T-helper 2 cell treated with Interferon-gamma antibody and Interleukin-4, amounts not matched to agents 5 μg/mL and 100 μg/mL, for 36 hours (primary cell): ENCODE results near the gene FERMT3.

Source experiments
- DNase-seq: peaks from one replicate; pipeline ENCODE4 v3.0.0; 2021; ENCODE audit warnings: low spot score
- H3K27ac Mint-ChIP-seq: one replicate; pipeline ENCODE4 v1.8.0; 2021; ENCODE audit warnings: mild to moderate bottlenecking, mixed read lengths
- H3K27me3 Mint-ChIP-seq: one replicate; pipeline ENCODE4 v1.8.0; 2021; ENCODE audit warnings: low read depth, mixed read lengths
- H3K36me3 Mint-ChIP-seq: one replicate; pipeline ENCODE4 v1.8.0; 2021; ENCODE audit warnings: low read depth, mixed read lengths
- H3K4me1 Mint-ChIP-seq: one replicate; pipeline ENCODE4 v1.8.0; 2021; ENCODE audit warnings: low read depth, mixed read lengths
- H3K4me3 Mint-ChIP-seq: one replicate; pipeline ENCODE4 v1.8.0; 2022; ENCODE audit warnings: mild to moderate bottlenecking, moderate library complexity, mixed read lengths
- H3K9me3 Mint-ChIP-seq: one replicate; pipeline ENCODE4 v1.8.0; 2021; ENCODE audit warnings: mixed read lengths

The FERMT3 gene

DNA sequence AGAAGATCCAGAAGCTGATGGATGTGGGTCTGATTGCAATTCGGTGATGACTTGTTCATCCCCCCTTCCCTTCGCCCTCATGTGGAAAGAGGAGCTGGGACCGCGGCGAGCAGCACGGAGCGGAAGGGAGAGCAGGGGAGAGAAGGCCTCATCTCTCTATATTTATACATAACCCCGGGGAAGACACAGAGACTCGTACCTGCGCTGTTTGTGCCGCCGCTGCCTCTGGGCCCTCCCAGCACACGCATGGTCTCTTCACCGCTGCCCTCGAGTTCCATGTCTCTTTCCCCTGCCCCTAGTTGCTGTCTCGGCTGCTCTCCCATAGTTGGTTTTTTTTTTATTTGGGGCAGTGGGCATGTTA, 2.5 kb upstream of the FERMT3 start:
- H3K36me3 Mint-ChIP-seq, result peaks cover 72% of the 10 kb centered on the region
- H3K9me3 Mint-ChIP-seq, result no peaks in the 10 kb centered on the region
- DNase-seq, result no peak
- peak overlapping the region; percentile 45 for H3K4me3 Mint-ChIP-seq
- no peaks in the 10 kb centered on the region for H3K27me3 Mint-ChIP-seq
- no peak overlapping the region for H3K27ac Mint-ChIP-seq
- H3K4me1 Mint-ChIP-seq, result peaks cover 25% of the 10 kb centered on the region

DNA sequence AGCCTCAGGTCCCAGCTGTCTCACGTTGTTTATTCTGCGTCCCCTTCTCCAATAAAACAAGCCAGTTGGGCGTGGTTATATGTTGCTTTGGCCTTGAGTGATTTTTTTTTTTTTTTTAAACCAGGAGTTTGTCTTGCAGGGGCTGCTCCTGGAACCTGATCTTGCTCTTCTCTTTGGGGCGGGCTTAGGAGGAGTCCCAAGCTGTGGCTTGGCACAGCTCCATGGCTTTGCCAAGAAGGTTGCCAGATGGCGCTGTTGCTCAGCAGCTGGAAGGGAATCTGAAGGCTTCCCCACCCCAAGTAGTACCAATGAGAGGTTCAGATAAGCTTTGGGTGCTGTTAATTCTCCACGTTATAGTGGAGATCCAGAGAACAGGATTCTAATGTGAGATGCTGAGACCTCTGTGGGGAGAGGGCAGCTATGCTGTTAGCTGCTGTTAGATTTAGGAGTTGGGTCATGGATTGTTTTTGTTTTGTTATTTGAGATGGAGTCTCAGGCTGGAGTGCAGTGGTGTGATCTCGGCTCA, 2.0 kb upstream of the FERMT3 start:
- peaks cover 74% of the 10 kb centered on the region for H3K36me3 Mint-ChIP-seq
- no peaks in the 10 kb centered on the region for H3K27me3 Mint-ChIP-seq
- H3K4me1 Mint-ChIP-seq, result peaks cover 25% of the 10 kb centered on the region
- H3K4me3 Mint-ChIP-seq, result peak overlapping the region; percentile 55
- peak overlapping the region; percentile 65 for H3K27ac Mint-ChIP-seq
- H3K9me3 Mint-ChIP-seq, result no peaks in the 10 kb centered on the region
- DNase-seq, result peak; percentile 64

DNA sequence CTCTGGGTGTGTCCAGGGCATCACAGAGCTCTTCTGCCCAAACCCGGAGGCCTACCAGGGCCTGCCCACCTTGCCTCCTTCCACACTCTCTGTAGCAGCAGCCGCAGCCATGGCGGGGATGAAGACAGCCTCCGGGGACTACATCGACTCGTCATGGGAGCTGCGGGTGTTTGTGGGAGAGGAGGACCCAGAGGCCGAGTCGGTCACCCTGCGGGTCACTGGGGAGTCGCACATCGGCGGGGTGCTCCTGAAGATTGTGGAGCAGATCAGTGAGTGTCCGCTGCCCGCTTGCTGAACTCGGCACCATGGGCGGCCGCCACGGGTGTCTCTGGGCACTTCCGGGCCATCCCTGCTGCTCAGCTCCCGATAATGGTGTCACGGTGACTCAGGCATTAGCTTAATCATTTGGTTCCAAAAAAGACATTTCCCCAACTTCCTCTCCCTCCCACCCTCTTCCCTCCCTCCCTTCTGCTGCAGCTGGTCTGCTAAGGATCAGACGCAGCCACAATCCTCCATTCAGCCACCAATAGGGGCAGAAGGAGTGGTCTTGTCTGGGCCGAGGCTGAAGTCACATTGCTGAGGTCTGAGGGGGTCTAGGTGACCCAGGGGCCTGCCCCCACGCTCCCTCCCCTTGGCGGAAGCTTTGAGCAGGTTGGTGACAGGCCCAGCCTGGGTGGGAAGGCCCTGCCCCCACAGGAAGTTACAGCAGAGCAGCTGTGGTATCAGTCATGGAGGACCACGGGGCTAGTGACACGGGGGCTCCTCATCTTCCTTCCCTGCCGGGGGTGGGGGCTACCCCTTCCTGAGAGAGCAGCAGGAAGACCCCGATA, 950 bp downstream of the FERMT3 start:
- Mint-ChIP-seq H3K4me1 (peaks cover 26% of the 10 kb centered on the region), H3K36me3 (peaks cover 61% of the 10 kb centered on the region)
- peak; percentile 83 for DNase-seq

DNA sequence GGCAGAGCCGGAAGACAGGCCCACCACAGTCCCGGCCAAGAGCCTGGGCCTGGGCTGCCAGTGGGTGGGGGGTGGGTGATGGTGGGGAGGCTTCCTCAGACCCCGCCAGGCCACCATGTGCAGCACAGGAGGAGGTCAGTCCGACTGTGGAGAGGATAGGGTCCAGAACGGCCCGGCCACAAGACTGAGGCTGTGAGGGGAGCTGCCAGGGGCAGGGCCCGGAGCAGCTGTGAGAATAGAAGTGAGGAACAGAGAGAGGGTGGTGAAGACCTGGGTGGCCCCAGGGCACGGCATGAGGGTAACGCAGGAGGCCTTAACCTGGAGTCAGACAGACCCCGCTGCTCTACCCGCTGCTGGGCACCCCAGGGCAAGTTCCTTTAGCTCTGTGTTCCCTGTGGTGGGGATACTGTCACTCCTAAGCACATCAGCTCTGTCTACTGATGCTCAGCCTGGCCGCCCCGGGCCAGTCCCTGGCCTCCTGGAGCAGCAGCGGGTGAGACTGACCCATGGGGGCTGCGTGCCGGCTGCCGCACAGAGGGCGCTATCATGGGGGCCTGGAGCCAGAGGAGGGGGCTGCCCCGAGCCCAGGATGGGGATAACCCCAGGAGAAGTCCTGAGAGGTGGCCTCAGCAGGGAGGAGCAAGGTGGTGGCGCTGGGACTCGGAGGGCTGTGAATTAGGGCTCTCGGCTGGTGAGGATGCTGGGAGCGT, 1.7 kb downstream of the FERMT3 start:
- Mint-ChIP-seq H3K4me3 (peak overlapping the region; percentile 89), H3K4me1 (peaks cover 27% of the 10 kb centered on the region), H3K27ac (peak overlapping the region; percentile 91), H3K9me3 (no peaks in the 10 kb centered on the region), H3K27me3 (no peaks in the 10 kb centered on the region), H3K36me3 (peaks cover 55% of the 10 kb centered on the region)
- DNase-seq, result no peak

More for the DNA sequence above, 950 bp downstream of the FERMT3 start:
- no peaks in the 10 kb centered on the region for H3K9me3 Mint-ChIP-seq
- H3K4me3 Mint-ChIP-seq, result peak overlapping the region; percentile 89
- H3K27ac Mint-ChIP-seq, result peak overlapping the region; percentile 91
- no peaks in the 10 kb centered on the region for H3K27me3 Mint-ChIP-seq

DNA sequence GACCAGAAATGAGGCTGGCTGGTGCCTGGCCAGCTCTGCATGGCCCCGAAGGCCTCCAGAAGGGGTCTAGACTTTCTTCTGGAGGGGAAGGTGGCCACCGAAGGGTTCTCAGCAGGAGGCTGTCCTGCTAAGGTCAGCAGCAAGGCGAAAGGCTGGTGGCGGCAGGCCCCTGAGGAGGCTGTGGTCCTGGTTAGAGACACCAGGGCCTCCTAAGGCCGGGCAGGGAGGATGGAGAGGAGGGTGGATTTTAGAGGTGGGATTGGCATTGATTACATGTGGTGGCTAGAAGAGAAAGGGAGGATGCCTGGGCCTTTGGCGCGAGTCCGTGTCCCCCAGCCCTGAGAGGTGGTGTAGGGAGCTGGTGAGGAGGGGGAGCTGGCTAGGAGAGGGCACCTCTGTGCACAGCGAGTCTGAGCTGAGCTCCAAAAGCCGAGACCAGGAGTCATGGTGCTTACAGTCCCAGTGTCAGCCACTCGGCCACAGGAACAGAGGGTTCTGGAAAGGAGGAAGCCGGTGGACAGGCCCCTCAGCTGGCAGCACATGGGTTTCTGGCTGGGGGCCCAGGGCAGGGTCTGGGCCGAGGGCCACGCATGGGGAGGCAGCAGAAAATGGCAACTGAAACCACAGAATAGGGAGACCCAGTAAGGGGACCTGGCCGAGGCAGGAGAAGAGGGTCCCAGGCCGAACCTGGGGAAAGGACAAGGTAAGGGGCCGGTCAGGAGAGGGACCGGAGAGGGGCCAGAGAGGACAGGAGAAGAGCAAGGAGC, 2.5 kb downstream of the FERMT3 start:
- no peak for DNase-seq
- H3K4me1 Mint-ChIP-seq, result peaks cover 23% of the 10 kb centered on the region
- H3K9me3 Mint-ChIP-seq, result no peaks in the 10 kb centered on the region
- H3K4me3 Mint-ChIP-seq, result peak overlapping the region; percentile 21
- H3K27me3 Mint-ChIP-seq, result no peaks in the 10 kb centered on the region
- peaks cover 52% of the 10 kb centered on the region for H3K36me3 Mint-ChIP-seq
- H3K27ac Mint-ChIP-seq, result peak overlapping the region; percentile 60

DNA sequence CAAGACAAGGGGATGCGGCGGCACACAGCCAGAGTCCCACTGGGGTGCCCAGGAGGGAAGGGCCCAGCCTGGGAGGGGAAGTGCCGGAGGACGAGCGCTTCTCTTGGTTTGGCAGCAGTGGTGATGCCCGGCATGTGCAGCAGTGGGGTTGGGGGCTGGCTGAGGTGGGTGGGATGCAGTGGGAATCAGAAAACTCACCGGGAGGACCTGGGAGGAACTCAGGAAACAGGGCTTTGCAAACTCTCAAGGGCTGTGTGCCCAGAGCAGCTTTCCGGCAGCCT, 3.0 kb downstream of the FERMT3 start:
- H3K4me3 Mint-ChIP-seq, result no peak overlapping the region
- H3K36me3 Mint-ChIP-seq, result peaks cover 48% of the 10 kb centered on the region
- DNase-seq, result no peak
- no peaks in the 10 kb centered on the region for H3K9me3 Mint-ChIP-seq
- H3K27ac Mint-ChIP-seq, result peak overlapping the region; percentile 60
- no peaks in the 10 kb centered on the region for H3K27me3 Mint-ChIP-seq
- peaks cover 17% of the 10 kb centered on the region for H3K4me1 Mint-ChIP-seq

DNA sequence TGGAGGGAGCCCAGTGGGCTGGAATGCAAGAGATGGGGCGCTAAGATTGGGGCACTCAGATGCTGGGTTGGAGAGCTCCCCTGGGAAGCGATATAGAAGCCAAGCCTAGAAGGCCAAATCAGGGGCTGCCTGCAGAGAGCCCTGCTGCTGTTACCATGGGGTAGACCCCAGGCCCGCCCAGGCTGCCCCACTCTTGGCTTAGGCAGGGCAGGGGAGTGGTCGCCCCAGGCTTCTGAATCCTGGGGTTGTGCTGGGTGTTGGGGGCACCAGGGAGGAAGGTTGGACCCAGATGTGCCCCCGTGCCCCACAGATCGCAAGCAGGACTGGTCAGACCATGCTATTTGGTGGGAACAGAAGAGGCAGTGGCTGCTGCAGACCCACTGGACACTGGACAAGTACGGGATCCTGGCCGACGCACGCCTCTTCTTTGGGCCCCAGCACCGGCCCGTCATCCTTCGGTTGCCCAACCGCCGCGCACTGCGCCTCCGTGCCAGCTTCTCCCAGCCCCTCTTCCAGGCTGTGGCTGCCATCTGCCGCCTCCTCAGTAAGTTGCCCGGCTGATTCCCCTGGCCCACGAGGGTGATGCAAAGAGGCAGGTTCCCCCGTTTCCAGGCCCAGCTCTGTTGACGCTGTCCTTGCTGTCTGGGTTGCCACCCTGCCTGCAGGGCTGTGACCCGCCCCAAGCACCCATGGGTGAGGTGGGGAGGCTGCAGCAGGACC, 3.9 kb downstream of the FERMT3 start:
- Mint-ChIP-seq H3K27me3 (no peaks in the 10 kb centered on the region), H3K4me1 (peaks cover 15% of the 10 kb centered on the region), H3K27ac (no peak overlapping the region), H3K4me3 (no peak overlapping the region), H3K36me3 (peaks cover 50% of the 10 kb centered on the region), H3K9me3 (no peaks in the 10 kb centered on the region)
- DNase-seq, result no peak

DNA sequence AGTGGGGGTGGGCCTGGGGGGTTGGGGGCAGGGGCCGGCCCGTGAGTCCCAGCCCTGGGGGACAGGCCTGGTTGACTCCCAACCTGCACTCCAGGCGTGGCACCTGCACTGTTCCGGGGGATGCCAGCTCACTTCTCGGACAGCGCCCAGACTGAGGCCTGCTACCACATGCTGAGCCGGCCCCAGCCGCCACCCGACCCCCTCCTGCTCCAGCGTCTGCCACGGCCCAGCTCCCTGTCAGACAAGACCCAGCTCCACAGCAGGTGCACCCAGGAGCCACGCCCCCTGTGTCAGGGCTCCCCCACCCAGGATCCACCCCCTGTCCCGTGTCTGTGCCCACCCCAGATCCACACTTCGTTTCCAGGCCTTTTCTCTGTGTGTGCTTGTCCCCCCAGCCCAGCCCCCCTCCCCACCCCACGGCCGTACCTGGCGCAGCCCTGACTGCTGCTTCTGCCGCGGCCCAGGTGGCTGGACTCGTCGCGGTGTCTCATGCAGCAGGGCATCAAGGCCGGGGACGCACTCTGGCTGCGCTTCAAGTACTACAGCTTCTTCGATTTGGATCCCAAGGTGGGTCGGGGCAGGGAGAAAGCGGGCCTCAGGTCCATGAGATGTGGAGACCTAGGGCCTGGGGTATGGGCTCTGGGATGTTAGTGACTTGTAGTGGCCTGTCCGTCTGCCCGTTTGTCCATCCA, 4.8 kb downstream of the FERMT3 start:
- Mint-ChIP-seq H3K36me3 (peaks cover 45% of the 10 kb centered on the region), H3K4me3 (peak overlapping the region; percentile 5), H3K27me3 (no peaks in the 10 kb centered on the region), H3K9me3 (no peaks in the 10 kb centered on the region), H3K27ac (no peak overlapping the region), H3K4me1 (peaks cover 9% of the 10 kb centered on the region)
- DNase-seq, result no peak

DNA sequence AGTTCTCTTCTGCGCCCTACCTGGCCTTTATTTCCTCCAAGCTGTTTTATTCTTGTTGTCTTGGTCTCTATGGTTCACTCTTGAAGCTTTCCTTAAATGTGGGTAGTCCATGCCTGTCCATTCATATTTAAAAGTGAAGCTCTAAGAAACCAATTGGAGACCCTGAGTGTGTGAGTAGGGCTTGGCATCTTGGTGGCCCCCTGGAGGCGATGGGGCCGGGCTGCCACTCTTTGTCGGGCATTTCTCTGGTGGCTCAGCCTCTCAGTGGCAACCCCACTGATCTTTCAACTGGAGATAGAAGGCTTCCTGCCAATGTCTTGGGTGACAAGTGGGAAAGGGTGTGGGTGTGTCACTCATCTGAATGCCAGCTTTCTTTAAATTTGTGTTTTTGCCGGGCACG, 10.4 kb downstream of the FERMT3 start:
- Mint-ChIP-seq H3K27me3 (no peaks in the 10 kb centered on the region), H3K4me3 (no peak overlapping the region), H3K4me1 (peaks cover 4% of the 10 kb centered on the region), H3K36me3 (peaks cover 35% of the 10 kb centered on the region), H3K27ac (no peak overlapping the region), H3K9me3 (no peaks in the 10 kb centered on the region)
- DNase-seq, result no peak

DNA sequence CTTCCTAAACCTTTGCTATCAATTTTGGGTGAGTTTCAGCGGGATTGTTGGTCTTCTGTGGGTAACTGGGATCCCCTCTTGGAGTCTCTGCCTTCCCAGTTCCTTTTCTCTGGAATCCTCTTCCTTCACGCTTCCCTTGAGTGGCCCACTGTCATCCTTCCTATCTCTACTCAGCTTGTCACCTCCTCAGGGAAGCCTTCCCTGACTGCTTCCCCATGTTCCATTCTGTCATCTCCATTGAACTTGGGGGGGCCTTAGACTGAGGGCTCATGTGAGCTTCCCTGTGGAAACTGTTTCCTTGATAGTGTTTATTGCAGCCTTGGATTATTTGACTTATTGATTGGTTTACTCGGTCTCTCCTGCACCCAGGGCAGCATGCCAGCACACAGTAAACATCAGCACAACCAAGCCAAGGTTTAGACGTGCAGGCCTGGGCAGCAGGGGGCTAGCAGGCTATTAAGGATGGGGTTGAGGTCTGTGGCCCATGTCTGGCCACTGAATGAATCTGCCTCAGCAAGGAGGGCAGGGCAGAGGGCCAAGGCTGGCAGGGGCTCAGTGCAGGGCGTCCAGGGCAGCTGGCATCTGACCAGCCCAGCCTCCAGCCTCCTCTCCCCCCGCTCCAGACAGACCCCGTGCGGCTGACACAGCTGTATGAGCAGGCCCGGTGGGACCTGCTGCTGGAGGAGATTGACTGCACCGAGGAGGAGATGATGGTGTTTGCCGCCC, 12.3 kb downstream of the FERMT3 start:
- Mint-ChIP-seq H3K4me3 (no peak overlapping the region), H3K36me3 (peaks cover 30% of the 10 kb centered on the region), H3K27me3 (no peaks in the 10 kb centered on the region), H3K4me1 (no peaks in the 10 kb centered on the region), H3K9me3 (no peaks in the 10 kb centered on the region), H3K27ac (no peak overlapping the region)
- no peak for DNase-seq

DNA sequence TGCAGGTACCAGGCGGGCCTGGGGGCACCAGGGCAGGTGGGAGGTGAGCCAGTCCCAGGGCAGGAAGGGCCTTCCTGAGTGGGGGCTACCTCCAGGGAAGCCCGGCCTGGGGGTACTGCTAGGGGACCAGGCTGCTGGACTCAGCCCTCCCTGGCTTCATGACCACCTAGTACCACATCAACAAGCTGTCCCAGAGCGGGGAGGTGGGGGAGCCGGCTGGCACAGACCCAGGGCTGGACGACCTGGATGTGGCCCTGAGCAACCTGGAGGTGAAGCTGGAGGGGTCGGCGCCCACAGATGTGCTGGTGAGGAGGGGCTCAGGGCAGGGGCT, 12.8 kb downstream of the FERMT3 start:
- no peak for DNase-seq
- no peaks in the 10 kb centered on the region for H3K4me1 Mint-ChIP-seq
- H3K4me3 Mint-ChIP-seq, result no peak overlapping the region
- H3K9me3 Mint-ChIP-seq, result no peaks in the 10 kb centered on the region
- H3K27me3 Mint-ChIP-seq, result no peaks in the 10 kb centered on the region
- H3K27ac Mint-ChIP-seq, result no peak overlapping the region
- peaks cover 27% of the 10 kb centered on the region for H3K36me3 Mint-ChIP-seq

DNA sequence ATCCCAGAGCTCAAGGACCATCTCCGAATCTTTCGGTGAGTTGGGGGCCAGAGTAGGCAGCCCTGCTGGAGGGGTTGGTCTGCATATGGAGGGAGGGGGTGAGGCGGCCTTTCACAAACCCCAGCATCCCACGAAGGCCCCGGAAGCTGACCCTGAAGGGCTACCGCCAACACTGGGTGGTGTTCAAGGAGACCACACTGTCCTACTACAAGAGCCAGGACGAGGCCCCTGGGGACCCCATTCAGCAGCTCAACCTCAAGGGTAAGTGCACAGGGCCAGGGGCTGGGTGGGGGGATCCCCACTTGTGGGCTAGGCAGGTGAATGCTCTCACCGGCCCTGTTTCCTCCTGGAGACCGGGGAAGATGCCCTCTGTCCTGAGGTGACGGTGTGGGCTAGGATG, 13.2 kb downstream of the FERMT3 start:
- peaks cover 1% of the 10 kb centered on the region for H3K4me1 Mint-ChIP-seq
- no peak for DNase-seq
- H3K4me3 Mint-ChIP-seq, result no peak overlapping the region
- no peak overlapping the region for H3K27ac Mint-ChIP-seq
- H3K27me3 Mint-ChIP-seq, result no peaks in the 10 kb centered on the region
- no peaks in the 10 kb centered on the region for H3K9me3 Mint-ChIP-seq
- peaks cover 27% of the 10 kb centered on the region for H3K36me3 Mint-ChIP-seq

DNA sequence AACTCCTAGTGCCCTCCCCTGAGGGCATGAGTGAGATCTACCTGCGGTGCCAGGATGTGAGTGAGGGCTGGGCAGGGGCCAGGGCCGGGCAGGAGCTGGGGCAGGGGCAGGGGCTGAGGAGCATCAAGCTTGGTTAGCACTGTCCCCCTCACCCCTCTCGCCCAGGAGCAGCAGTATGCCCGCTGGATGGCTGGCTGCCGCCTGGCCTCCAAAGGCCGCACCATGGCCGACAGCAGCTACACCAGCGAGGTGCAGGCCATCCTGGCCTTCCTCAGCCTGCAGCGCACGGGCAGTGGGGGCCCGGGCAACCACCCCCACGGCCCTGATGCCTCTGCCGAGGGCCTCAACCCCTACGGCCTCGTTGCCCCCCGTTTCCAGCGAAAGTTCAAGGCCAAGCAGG, 13.8 kb downstream of the FERMT3 start:
- H3K9me3 Mint-ChIP-seq, result no peaks in the 10 kb centered on the region
- peaks cover 6% of the 10 kb centered on the region for H3K4me1 Mint-ChIP-seq
- no peak overlapping the region for H3K4me3 Mint-ChIP-seq
- H3K36me3 Mint-ChIP-seq, result peaks cover 22% of the 10 kb centered on the region
- no peak overlapping the region for H3K27ac Mint-ChIP-seq
- H3K27me3 Mint-ChIP-seq, result no peaks in the 10 kb centered on the region
- DNase-seq, result no peak
